GM23248 (cell line): ENCODE measurements around the gene EML6.

Experiments used
- EZH2 ChIP-seq: fragments of 200-600 bp; sonication (generic); IDR thresholded peaks from 2 replicates; pipeline ENCODE4 v1.6.1; 2018; ENCODE audit warnings: antibody characterized with exemption, mild to moderate bottlenecking; ENCODE audit not compliant: insufficient read depth, poor library complexity, severe bottlenecking
- EZH2phosphoT487 ChIP-seq: fragments of 200-600 bp; sonication (generic); IDR thresholded peaks from 2 replicates; pipeline ENCODE4 v1.6.1; 2018; ENCODE audit warnings: antibody characterized with exemption, moderate library complexity, mild to moderate bottlenecking, low read depth; ENCODE audit not compliant: insufficient read depth

DNA sequence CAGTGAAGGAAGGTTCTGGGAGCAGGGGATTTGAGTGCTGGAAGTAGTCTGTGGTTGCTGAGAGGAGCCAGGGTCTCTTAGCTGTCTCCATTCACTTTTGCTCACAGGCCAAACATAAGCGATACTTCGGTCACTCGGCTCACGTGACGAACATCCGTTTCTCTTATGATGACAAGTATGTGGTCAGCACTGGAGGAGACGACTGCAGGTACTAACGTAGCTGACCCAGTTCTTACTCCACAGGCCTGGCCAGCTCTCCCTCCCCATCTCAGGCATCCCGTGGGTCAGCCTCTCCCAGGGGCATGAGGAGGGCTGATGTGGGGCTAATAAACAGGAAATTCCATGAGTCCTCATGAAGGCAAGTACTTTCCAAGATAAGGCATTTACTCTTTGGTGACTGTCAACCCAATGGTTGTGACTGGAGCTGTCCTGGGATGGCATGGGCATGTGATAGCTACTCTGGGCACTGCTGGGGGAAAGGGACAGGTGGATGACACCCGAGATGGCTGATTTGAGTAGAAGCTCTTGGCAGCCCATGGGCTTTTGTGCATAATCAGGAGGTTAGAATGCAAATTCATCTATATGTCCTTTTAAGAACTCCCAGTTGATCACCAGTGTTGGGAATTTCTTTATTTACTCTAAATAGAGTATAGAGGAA, 245.2 kb downstream of the EML6 start:
- TF ChIP-seq EZH2phosphoT487: no peak
- no peak for TF ChIP-seq EZH2
